ENCODE data around the gene SUPT6H.

The SUPT6H gene

GRCh38 chr17:28750178-28751047 lies 88.4 kb downstream of the SUPT6H start:
- peak; percentile 81 for DNase-seq (ENCODE audit: low read depth)
- no peak overlapping the region for H3K4me3 ChIP-seq (ENCODE audit: low read length)
- peak; percentile 100 for TF ChIP-seq CTCF (conservative IDR thresholded peaks at IDR 0.05; ENCODE audit: low read depth, low read length)

- no peak for DNase-seq (ENCODE audit: low read depth)
- no peak overlapping the region for H3K4me3 ChIP-seq (ENCODE audit: low read length)
- TF ChIP-seq CTCF (conservative IDR thresholded peaks at IDR 0.05; ENCODE audit: low read depth, low read length), result no peak
Observed at GRCh38 chr17:28751600-28752366, 89.8 kb downstream of the SUPT6H start.

Measured in retinal pigment epithelial cell (primary cell).